IMR-90 (cell line): ENCODE results near the gene B3GALNT1. TPM values are rescaled to one million over a fixed set of nuclear protein-coding genes. Genes with fewer than 3 reads are reported as not detected.

Experiments
- ATAC-seq: fragments of 200-7000 bp; cut with Tn5 transposase; 2 replicates; pipeline ENCODE4 v1.9.1; 2020; ENCODE audit warnings: low read depth, mild to moderate bottlenecking, moderate library complexity
- BruUV-seq: library from RNA; stranded (reverse); fragments of 400-500 nt; replicated peaks from 2 replicates; lab custom pipeline; 2021; lab: Mats Ljungman, UMichigan
- CTCF ChIA-PET: fragments of 300-600 bp; formaldehyde crosslinking; extraction: SDS; loops from one replicate; lab custom pipeline; 2021; ENCODE audit warnings: antibody characterized with exemption; lab: Yijun Ruan, JAX
- POLR2A ChIA-PET: fragments of 300-600 bp; sonication (Branson Sonifier 250); formaldehyde crosslinking; loops from one replicate; lab custom pipeline; 2022; ENCODE audit warnings: antibody characterized with exemption; ENCODE audit not compliant: unreplicated experiment; lab: Charles Lee
- DNase-seq: peaks from one replicate; pipeline ENCODE4 v3.0.0; 2013
- H2AFZ ChIP-seq: replicated peaks from 2 replicates; pipeline ENCODE3; 2013; ENCODE audit warnings: low read length, mild to moderate bottlenecking; ENCODE audit not compliant: poor library complexity
- H2AK5ac ChIP-seq: 2 replicates; pipeline ENCODE4 v1.6.1; 2013; ENCODE audit warnings: low read depth, low read length, inconsistent platforms
- H2AK9ac ChIP-seq: replicated peaks from 2 replicates; pipeline ENCODE3; 2013; ENCODE audit warnings: mild to moderate bottlenecking, low read depth, low read length, moderate library complexity; ENCODE audit not compliant: poor library complexity
- H2BK120ac ChIP-seq: 2 replicates; pipeline ENCODE4 v1.6.1; 2013; ENCODE audit warnings: low read depth, low read length, inconsistent platforms
- H2BK15ac ChIP-seq: 3 replicates; pipeline ENCODE4 v1.6.1; 2013; ENCODE audit warnings: low read depth, low read length, inconsistent platforms
- H2BK20ac ChIP-seq: 2 replicates; pipeline ENCODE4 v1.6.1; 2013; ENCODE audit warnings: low read depth, mild to moderate bottlenecking, inconsistent platforms, low read length, moderate library complexity
- H2BK5ac ChIP-seq: 2 replicates; pipeline ENCODE4 v1.6.1; 2013; ENCODE audit warnings: mild to moderate bottlenecking, low read depth, low read length, inconsistent platforms; ENCODE audit not compliant: poor library complexity, severe bottlenecking
- H3K14ac ChIP-seq: replicated peaks from 2 replicates; pipeline ENCODE4 v1.6.1; 2013; ENCODE audit warnings: low read depth, low read length, inconsistent platforms
- H3K18ac ChIP-seq: 2 replicates; pipeline ENCODE4 v1.6.1; 2013; ENCODE audit warnings: low read depth, low read length, control low read depth
- H3K23ac ChIP-seq: 2 replicates; pipeline ENCODE4 v1.6.1; 2013; ENCODE audit warnings: low read depth, low read length, inconsistent platforms
- H3K27ac ChIP-seq: 2 replicates; pipeline ENCODE4 v1.5.1; 2013; ENCODE audit warnings: mild to moderate bottlenecking, control low read depth, low read length; ENCODE audit not compliant: insufficient read depth
- H3K27me3 ChIP-seq: 2 replicates; pipeline ENCODE4 v1.6.1; 2013; ENCODE audit warnings: low read length; ENCODE audit not compliant: control insufficient read depth, insufficient read depth
- H3K36me3 ChIP-seq: 2 replicates; pipeline ENCODE4 v1.6.1; 2013; ENCODE audit warnings: low read length, mixed read lengths; ENCODE audit not compliant: control insufficient read depth, insufficient read depth
- H3K4ac ChIP-seq: 2 replicates; pipeline ENCODE4 v1.6.1; 2013; ENCODE audit warnings: low read depth, low read length, inconsistent platforms
- H3K4me1 ChIP-seq: 2 replicates; pipeline ENCODE4 v1.6.1; 2013; ENCODE audit warnings: low read length, mixed read lengths; ENCODE audit not compliant: control insufficient read depth, insufficient read depth
- H3K4me2 ChIP-seq: 2 replicates; pipeline ENCODE4 v1.6.1; 2013; ENCODE audit warnings: low read depth, mild to moderate bottlenecking, control low read depth, low read length, moderate library complexity
- H3K4me3 ChIP-seq: 2 replicates; pipeline ENCODE4 v1.5.1; 2013; ENCODE audit warnings: low read depth, mild to moderate bottlenecking, control low read depth, low read length, moderate library complexity; ENCODE audit not compliant: insufficient read depth
- H3K56ac ChIP-seq: 2 replicates; pipeline ENCODE4 v1.6.1; 2013; ENCODE audit warnings: low read length, inconsistent platforms; ENCODE audit not compliant: insufficient read depth; ENCODE audit errors: extremely low read depth
- H3K79me1 ChIP-seq, 2 experiments: 2 replicates each; pipeline ENCODE4 v1.6.1; 2013; ENCODE audit warnings: low read length in 2 of 2, inconsistent platforms in 1 of 2, low read depth in 1 of 2
- H3K9ac ChIP-seq: 2 replicates; pipeline ENCODE4 v1.6.1; 2013; ENCODE audit warnings: low read depth, low read length, control low read depth
- H3K9me1 ChIP-seq: 2 replicates; pipeline ENCODE4 v1.6.1; 2013; ENCODE audit warnings: low read length, inconsistent platforms; ENCODE audit not compliant: insufficient read depth
- H3K9me3 ChIP-seq: 2 replicates; pipeline ENCODE4 v1.6.1; 2013; ENCODE audit warnings: low read length; ENCODE audit not compliant: control insufficient read depth, insufficient read depth
- H4K20me1 ChIP-seq: 2 replicates; pipeline ENCODE4 v1.6.1; 2013; ENCODE audit warnings: low read length, inconsistent platforms; ENCODE audit not compliant: insufficient read depth
- H4K5ac ChIP-seq: 2 replicates; pipeline ENCODE4 v1.6.1; 2013; ENCODE audit warnings: mild to moderate bottlenecking, low read depth, low read length, control low read depth
- H4K8ac ChIP-seq, 2 experiments: 2 replicates each; pipeline ENCODE4 v1.6.1; 2013; ENCODE audit warnings: low read depth in 2 of 2, low read length in 2 of 2, control low read depth in 1 of 2, inconsistent platforms in 1 of 2
- H4K91ac ChIP-seq: 2 replicates; pipeline ENCODE4 v1.6.1; 2013; ENCODE audit warnings: low read depth, low read length, inconsistent platforms; ENCODE audit not compliant: insufficient read depth
- BHLHE40 ChIP-seq: fragments of 150-350 bp; IDR thresholded peaks from 2 replicates; pipeline ENCODE4 v1.6.1; 2016; ENCODE audit warnings: mild to moderate bottlenecking, low read depth, low read length
- CEBPB ChIP-seq: IDR thresholded peaks from 2 replicates; pipeline ENCODE4 v1.6.1; 2012; ENCODE audit warnings: low read depth, low read length, improper control_type of control experiment
- CTCF ChIP-seq: conservative IDR thresholded peaks from 2 replicates; pipeline ENCODE4 v1.5.1; 2012; ENCODE audit warnings: mild to moderate bottlenecking, low read depth, low read length, improper control_type of control experiment
- ELK1 ChIP-seq: fragments of 150-350 bp; IDR thresholded peaks from 2 replicates; pipeline ENCODE4 v1.6.1; 2016; ENCODE audit warnings: low read depth, mild to moderate bottlenecking, low read length, moderate library complexity, borderline replicate concordance
- FOS ChIP-seq: fragments of 150-350 bp; IDR thresholded peaks from 2 replicates; pipeline ENCODE4 v1.6.1; 2016; ENCODE audit warnings: low read depth, low read length
- MAFK ChIP-seq: IDR thresholded peaks from 2 replicates; pipeline ENCODE4 v1.6.1; 2012; ENCODE audit warnings: low read depth, low read length, improper control_type of control experiment
- MAZ ChIP-seq: IDR thresholded peaks from 2 replicates; pipeline ENCODE4 v1.6.1; 2012; ENCODE audit warnings: low read depth, mild to moderate bottlenecking, low read length, improper control_type of control experiment, moderate library complexity, borderline replicate concordance
- MXI1 ChIP-seq: IDR thresholded peaks from 2 replicates; pipeline ENCODE4 v1.6.1; 2012; ENCODE audit warnings: low read depth, mild to moderate bottlenecking, low read length, moderate library complexity, borderline replicate concordance
- NFE2L2 ChIP-seq: fragments of 150-350 bp; IDR thresholded peaks from 2 replicates; pipeline ENCODE4 v1.6.1; 2016; ENCODE audit warnings: low read depth, mild to moderate bottlenecking, low read length
- POLR2A ChIP-seq: IDR thresholded peaks from 2 replicates; pipeline ENCODE4 v1.6.1; 2012; ENCODE audit warnings: mild to moderate bottlenecking, low read depth, low read length
- RAD21 ChIP-seq: IDR thresholded peaks from 2 replicates; pipeline ENCODE4 v1.6.1; 2012; ENCODE audit warnings: low read length, improper control_type of control experiment
- RCOR1 ChIP-seq: IDR thresholded peaks from 2 replicates; pipeline ENCODE4 v1.6.1; 2012; ENCODE audit warnings: mild to moderate bottlenecking, low read length, improper control_type of control experiment; ENCODE audit not compliant: insufficient replicate concordance
- RFX5 ChIP-seq: IDR thresholded peaks from 2 replicates; pipeline ENCODE4 v1.8.0; 2012; ENCODE audit warnings: low read depth, mild to moderate bottlenecking, low read length, moderate library complexity
- SMC3 ChIP-seq: fragments of 150-350 bp; IDR thresholded peaks from 2 replicates; pipeline ENCODE4 v1.6.1; 2016; ENCODE audit warnings: low read depth, mild to moderate bottlenecking, antibody characterized with exemption, low read length, moderate library complexity
- WGBS, 2 experiments: methylation state at CpG; one replicate each; pipeline versions ENCODE4 v1.1.5 to v1.1.7; 2013; ENCODE audit warnings: missing lambda C conversion rate in 2 of 2; ENCODE audit not compliant: insufficient read length in 1 of 2; ENCODE audit errors: extremely low coverage in 2 of 2; 5-methylcytosine and 5-hydroxymethylcytosine counted together
- dilution Hi-C: fragments of 300-500 bp; cut with HindIII; formaldehyde crosslinking; loops from one replicate; pipeline ENCODE4 v1.14.3; 2018; ENCODE audit warnings: low sequenced_read_pairs; ENCODE audit not compliant: unreplicated experiment
- in situ Hi-C: fragments of 300-500 bp; cut with MboI; formaldehyde crosslinking; loops from 3 replicates; pipeline ENCODE4 v1.14.3; 2019; ENCODE audit warnings: low sequenced_read_pairs, inconsistent platforms, mixed read lengths
- intact Hi-C: fragments of 100-400 bp; cut with micrococcal nuclease; formaldehyde crosslinking; loops from 2 replicates; pipeline ENCODE4 v1.10.0; 2022
- polyA plus RNA-seq, 3 experiments: library from polyadenylated mRNA; depleted of rRNA; stranded (reverse); fragments of >200 nt; gene quantifications; 2 replicates each; pipeline ENCODE4 v1.2.3, GENCODE V29; 2012; ENCODE audit warnings: low replicate concordance in 1 of 3
- total RNA-seq: library from RNA; depleted of rRNA; stranded (reverse); fragments of >200 nt; gene quantifications from 2 replicates; pipeline ENCODE4 v1.2.3, GENCODE V29; 2012

Gene B3GALNT1
- total and polyA plus RNA-seq, 2 of the 4 experiments (the other 2 are of a cell fraction) = 5.6 to 8.2 TPM

GRCh38 chr3:161038725-161039124 lies 66.4 kb downstream of the B3GALNT1 start:
- intact Hi-C loops (no loop called here), dilution Hi-C loops (no loop called here), in situ Hi-C loops (no loop called here)
- no peak overlapping the region for H2BK15ac ChIP-seq
- no peak overlapping the region for H2AFZ ChIP-seq
- DNase-seq (no peak), ATAC-seq (no peak)
- no peaks in the 10 kb centered on the region for H4K20me1 ChIP-seq
- no peak overlapping the region for H2AK5ac ChIP-seq
- no peaks in the 10 kb centered on the region for H3K9me1 ChIP-seq
- no peaks in the 10 kb centered on the region for H3K79me1 ChIP-seq
- no peak overlapping the region for H2BK20ac ChIP-seq
- H3K4me1 ChIP-seq = no peaks in the 10 kb centered on the region
- H3K4me3 ChIP-seq = no peak overlapping the region
- no peak overlapping the region for H3K27ac ChIP-seq
- H2BK5ac ChIP-seq = no peak overlapping the region
- ChIA-PET CTCF (interaction anchor here (0.6 kb wide), 1 partner anchor 236 kb away, joined by 3 read pairs; no protein-coding TSS in a partner anchor), POLR2A (no interaction called here)
- no CpG with 5 or more reads among the region's 3 CpGs for WGBS, 2 experiments
- H3K4me2 ChIP-seq = no peak overlapping the region
- H4K5ac ChIP-seq = no peak overlapping the region
- no peak overlapping the region for H2BK120ac ChIP-seq
- no peaks in the 10 kb centered on the region for H3K9me3 ChIP-seq
- no peak overlapping the region for H4K8ac ChIP-seq
- H3K14ac ChIP-seq = no peak overlapping the region
- H3K9ac ChIP-seq = no peak overlapping the region
- H3K23ac ChIP-seq = no peak overlapping the region
- no peak overlapping the region for H3K56ac ChIP-seq
- H3K18ac ChIP-seq = no peak overlapping the region
- no peak overlapping the region for H4K91ac ChIP-seq
- no peak overlapping the region for H2AK9ac ChIP-seq
- no peaks in the 10 kb centered on the region for H3K36me3 ChIP-seq
- no peak overlapping the region for H3K4ac ChIP-seq
- BruUV-seq = no TSS peak
- no peaks in the 10 kb centered on the region for H3K27me3 ChIP-seq
- TF ChIP-seq MAZ (no peak), CEBPB (no peak), ELK1 (no peak), RFX5 (no peak), RAD21 (no peak), CTCF (no peak), MXI1 (no peak), MAFK (no peak), BHLHE40 (no peak), NFE2L2 (no peak), RCOR1 (no peak), POLR2A (no peak), SMC3 (no peak), FOS (no peak)
